ENCODE measurements around the gene EML1.
"Not testable (repeated sequence)": the region's sequence is repeated elsewhere in the genome, so short reads cannot be mapped to it uniquely, and the experiment has no call there.

EML1 gene

DNA sequence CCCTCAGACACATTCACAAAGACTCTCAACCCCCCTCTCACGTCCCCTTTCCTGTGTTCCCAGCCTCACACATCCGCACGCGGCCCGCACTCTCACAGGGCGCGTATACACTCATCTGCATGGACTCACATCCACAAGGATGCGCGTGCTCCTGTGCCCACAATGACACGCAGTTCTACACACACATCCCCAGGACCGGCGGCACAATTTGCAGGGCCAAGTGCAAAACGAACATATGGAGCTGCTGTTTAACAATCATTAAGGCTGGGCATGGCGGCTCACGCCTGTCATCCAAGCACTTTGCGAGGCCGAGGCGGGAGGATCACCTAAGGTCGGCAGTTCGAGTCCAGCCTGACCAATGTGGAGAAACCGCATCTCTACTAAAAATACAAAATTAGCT is 36.4 kb upstream of the EML1 start:
- no peak for DNase-seq

DNA sequence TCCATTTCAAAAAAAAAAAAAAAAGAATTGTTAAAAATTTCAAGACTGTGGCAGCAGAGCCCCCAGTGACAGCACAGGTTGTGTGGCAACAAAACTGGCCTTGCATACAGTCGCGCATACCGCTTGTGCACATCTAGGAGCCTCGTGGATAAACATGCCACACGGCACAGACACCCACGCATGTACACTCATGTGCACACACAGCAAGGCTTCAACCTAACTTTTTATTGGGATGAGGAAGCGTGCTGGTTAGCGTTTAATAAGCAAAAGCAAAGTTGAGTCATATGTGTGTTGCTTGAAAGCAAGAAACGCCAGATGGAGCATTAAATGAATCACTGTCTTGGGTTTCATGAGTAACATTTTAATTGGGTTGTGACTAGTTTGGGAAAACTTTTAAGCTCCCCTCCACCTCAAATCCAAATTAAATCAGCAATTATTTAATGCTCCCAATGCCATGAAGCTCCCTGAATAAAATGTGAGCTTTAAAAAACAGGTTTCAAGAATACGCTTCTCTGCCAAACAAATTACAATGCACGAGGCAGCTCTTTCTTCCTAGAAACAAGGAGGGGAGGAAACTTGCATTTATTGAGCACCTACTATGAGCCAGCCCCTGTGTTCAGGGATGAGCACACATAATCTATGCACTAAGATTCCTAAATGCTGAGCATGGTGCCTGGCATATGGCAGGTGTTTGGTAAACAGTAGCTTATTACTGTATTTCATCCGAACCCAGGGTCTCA is 35.7 kb upstream of the EML1 start:
- no peak for DNase-seq

DNA sequence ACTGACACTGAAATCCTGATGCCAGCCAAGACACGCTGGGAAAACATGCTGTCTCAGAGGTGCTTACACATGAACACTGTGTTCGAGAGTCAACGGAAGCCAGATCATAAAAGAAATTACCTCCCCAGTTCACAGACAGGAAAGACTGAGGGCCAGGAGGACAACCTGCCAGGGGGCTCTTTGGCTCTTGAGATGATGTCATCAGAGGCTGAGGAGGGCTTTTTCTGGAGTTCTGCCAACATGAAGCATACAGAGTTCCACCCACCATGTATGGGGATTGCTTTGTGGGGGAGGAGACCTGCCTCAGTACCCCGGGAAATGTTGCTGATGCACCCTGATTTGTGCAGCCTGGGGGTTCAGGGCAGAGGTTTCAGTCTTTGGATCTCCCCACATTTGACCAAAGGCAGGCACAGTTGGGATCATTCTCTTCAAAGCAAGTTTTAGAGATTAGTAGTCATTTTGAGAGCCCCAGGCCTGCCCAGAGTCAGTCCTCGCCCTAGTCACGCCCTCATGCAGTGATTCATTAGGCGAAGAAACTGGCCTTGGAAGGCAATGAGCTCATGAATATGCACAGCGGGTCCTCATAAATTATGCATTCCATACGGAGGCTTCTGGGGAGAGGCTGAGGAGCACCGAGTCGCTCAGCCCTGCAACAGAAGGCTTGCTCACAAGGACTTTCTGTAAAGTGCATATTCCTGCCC is 34.9 kb upstream of the EML1 start:
- DNase-seq: no peak

DNA sequence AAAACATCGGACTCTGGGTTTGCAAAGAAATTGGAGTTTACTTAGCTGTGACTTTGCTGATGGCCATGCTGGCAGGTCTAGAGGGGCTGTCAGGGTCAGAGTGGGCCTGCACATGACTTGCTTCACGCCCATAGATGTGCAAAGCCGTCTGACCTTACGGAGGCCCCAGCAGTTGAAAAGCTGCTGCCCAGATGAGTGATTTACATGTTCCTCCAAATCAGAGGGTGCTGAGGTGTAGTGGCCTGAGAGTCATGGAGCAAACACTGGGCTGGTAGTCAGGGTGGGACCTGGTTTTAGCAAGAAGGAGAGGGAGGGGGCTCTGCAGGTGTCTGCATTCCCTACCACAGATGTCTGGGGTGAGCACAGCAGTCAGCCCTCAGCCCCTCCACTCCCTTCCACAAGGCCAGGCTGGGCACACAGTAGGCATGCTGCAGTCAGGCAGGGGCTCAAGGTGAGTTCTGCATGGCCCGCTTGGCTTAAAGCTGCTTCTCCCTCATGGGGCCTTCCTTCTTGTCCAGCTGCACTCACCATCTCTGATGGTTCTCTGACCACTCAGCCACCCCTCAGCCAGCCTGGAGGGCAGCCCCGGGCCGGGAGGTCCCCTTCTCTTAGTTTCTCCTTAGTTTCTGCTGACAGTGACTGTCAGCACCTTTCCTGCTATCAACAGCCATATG is 34.2 kb upstream of the EML1 start:
- DNase-seq: no peak

DNA sequence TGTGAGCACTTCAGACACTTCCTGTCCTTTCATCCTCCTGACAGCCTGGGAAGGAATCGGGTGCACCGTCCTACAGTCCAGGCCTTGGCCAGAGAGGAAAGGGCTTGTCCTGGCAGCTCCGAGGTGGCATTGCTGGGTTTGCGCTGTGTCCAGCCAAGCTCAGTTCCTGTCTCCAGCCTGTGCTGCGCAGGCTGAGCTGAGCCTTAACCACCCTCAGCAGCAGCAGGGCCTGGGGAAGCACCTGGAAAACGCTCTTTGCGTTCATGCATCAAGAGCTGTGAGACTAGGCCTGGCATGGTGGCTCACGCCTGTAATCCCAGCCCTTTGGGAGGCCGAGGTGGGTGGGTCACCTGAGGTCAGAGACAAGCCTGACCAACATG is 33.7 kb upstream of the EML1 start:
- DNase-seq: no peak

DNA sequence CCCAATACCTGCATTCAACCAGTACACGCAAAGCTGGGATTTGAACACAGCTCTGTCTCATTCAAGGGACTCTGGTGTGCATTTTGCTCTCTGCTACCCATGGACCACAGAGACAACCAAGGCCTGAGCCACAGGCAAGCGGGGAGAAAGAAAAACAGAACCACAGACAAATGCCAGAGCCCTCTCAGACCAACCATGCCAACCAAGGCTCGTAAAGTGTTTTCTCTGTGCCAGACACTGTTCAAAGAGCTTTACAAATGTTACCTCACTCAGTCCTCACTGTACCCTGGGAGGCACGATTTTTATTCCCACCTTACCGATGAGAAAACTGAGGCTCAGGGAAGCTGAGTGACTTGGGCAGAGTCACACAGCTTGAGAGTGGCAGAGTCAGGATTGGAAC is 32.4 kb upstream of the EML1 start:
- DNase-seq: no peak

DNA sequence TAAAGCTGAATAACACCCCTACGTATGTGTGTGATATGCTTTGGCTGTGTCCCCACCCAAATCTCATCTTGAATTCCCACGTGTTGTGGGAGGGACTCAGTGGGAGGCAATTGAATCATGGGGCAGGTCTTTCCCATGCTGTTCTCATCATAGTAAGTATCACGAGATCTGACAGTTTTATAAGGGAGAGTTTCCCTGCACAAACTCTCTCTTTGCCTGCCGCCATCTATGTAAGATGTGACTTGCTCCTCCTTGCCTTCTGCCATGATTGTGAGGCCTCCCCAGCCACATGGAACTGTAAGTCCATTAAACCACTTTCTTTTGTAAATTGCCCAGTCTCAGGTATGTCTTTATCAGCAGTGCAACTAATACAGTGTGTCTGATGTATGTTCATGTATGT is 30.3 kb upstream of the EML1 start:
- DNase-seq: not testable (repeated sequence)

DNA sequence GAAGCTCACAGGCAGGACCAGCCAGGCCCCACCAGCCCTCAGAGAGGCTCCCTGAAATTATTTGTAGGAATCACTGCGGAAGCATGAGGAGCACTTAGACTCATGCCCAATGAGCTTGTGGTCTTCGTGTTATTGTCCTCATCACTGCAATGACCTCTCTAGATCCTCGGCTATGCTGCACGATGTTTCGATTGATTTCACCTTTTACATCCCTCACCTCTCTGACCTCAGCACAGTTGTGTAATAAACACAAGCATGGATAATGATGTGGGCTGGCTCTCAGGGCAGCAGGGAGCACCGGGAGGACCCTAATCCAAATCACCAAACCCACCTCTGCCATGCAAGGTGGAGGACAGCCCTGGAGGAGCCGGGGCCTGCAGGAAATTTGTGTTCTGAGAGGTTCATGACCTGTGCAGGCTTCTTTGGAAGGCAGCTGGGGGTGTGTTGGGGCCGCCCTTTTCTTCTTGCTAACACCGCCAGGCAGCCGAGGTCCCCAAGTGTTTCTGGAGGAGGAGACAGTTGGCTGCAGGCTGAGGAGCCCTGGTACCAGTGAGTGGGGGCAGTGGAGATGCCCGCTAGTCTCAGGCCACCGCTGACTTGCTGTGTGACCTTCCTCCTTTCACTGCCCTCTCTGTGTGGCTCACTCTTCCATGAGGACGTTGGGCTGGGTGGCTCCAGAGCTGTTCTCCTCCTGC is 29.5 kb upstream of the EML1 start:
- no peak for DNase-seq

DNA sequence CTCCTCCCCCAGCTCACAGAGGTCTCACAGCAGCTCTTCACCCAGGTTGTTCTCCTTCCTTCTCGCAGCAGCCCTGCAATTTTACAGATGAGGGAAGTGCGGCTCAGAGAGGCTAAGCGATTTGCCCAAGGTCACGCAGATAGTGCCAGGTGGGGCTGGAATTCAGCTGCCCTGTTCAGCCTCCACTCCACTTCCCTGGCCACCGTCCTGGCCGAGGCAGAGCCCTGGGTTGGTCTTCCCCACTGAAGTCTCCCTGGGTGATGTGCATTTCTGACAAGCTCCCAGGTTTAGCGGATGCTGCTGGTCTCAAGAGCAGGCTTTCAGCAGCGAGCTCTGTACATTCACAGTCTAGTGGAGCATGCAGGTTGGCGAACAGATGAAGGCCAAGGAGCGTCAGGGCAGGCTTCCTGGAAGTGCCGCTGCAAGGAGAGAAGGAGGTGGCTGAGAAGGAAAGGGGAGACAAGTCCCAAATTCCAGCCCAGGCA is 28.9 kb upstream of the EML1 start:
- DNase-seq: no peak

DNA sequence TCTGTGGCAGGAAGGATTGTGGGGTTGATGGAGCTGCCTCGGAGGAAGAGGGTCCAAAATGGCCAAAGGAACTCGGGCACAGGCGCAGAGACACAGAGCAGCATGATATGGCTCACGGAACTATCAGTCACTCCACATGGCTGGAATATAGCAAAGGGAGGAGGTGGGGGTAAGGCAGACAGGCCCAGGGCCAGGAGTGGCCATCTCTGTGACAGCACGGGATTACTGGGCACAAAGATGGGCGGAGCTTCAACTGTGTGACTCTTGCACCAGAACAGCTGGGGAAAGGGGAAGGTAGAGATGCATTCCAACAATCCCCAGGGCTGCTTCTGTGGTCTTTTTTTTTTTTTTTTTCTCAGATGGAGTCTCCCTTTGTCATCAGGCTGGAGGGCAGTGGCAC is 24.8 kb upstream of the EML1 start:
- DNase-seq: no peak

DNA sequence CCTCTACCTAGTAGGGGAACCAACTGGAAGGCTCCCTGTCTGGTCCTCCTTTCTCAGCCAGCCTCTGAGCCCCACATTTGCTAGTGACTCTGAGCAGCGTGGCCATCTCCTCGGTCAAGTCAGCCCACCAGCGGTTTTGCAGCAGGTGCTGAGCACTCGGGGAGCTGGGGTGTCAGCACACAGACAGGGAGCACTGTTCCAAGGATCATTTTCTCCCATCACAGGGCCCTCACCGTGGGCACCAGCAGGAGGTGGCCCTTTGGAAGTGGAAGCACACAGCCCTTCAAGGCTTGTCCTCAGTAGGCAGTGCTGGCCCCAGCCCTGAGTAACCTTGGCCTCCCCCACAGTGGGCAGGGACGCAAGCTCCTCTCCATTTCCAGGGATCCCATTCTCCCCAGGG is 24.1 kb upstream of the EML1 start:
- DNase-seq: no peak

DNA sequence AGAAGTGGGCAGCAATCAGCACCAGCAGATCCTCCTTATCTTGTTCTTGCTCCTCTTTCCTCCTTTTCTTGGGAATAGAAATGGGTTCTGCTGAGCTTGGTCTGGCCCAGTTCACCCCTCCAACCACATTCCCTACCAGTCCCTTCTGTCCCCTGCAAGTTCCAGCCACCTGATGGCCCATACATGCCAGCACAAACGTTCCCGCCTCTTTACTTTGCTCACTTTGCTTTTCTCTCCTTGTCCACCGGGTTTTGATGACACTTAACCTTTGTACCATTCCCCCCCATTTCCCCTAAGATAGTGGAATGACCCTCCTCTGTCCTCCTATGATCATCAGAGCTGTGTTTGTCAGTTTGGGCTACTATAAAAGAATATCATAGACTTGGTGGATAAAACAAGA is 23.4 kb upstream of the EML1 start:
- DNase-seq: no peak

DNA sequence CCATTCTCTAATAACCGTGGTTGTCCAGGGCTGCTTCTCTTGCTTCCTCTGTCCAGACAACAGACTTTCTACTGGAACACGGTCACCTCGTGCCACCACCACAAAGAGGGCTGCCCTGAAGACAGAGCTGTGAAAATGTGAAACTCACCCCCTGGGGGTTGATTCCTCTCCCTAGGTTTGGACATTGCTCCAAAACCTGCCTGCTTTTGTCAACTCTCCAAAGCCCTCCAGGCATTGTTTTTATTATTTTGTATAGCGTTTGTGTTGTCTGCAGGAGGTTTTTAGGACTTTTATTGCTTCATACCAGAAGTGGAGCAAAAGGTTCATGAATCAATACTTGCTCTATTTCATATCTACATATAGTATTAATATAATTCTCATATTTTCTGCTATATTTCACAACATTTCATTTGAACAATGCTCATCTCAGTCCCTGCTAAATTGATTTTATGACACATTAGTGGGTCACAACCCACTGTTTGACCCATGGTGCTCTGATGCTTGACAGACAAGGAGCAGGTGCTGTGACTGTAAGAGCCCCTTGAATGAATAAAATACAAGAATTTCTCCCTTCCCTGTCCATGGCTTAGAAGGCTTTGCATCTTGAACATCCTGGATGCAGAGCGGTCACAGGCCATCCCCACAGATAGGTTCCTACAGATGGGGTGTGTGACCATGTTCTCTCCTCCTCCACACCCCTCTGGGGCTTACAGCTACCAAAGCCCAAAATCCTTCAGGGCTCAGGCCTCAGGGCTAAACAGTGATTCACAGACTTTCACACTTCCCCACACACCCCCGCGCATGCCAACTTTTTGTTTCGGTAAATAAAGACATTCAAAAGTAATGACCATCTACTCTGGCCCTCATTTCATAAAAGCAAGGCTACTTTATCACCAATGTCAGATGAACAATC is 20.6 kb upstream of the EML1 start:
- no peak for DNase-seq

DNA sequence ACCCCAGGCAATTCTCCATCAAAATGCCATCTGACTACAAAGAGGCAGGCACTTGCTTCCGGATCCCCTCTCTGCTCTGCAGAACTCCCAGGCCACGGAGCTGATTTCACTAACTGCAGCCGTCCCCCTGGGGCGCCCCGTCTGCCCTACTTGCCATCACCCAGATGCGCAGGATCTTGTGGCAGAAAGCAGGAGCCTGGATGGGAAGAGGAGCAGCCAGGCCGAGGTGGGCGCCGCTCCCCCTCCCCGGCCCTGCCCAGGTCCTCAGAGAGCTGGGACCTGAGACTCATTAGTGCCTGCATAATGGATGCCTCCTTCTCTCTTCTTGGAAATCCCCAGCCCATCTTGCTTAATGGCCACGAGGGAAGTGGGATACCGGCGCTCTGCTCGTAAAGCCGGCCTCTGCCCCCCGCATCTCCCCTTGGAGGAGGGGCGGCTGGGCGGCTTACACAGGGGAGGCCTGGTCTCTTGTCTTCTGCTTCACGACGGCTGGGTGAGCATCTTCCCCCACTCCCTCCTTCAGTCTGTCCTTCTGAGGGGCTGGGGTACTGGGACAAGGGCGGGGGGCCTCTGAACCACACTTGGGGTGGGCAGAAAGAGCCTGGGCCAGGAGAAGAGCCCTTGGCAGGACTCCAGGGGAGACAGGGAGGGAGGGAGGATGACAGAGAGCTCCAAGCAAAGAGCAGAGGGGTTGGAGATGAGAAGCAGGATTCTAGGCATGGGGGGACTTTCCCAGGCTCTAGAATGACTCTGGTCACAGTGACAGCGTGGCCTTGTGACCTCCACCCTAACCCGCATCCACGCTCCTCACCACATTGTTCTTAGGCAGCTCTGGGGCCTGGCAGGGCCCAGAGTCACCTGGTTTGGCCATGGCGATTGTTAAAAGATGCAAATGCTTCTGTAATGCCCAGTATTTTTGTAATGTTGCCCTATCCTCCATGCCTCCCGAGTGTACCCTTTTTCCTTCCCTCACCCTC is 19.4 kb upstream of the EML1 start:
- DNase-seq: no peak

DNA sequence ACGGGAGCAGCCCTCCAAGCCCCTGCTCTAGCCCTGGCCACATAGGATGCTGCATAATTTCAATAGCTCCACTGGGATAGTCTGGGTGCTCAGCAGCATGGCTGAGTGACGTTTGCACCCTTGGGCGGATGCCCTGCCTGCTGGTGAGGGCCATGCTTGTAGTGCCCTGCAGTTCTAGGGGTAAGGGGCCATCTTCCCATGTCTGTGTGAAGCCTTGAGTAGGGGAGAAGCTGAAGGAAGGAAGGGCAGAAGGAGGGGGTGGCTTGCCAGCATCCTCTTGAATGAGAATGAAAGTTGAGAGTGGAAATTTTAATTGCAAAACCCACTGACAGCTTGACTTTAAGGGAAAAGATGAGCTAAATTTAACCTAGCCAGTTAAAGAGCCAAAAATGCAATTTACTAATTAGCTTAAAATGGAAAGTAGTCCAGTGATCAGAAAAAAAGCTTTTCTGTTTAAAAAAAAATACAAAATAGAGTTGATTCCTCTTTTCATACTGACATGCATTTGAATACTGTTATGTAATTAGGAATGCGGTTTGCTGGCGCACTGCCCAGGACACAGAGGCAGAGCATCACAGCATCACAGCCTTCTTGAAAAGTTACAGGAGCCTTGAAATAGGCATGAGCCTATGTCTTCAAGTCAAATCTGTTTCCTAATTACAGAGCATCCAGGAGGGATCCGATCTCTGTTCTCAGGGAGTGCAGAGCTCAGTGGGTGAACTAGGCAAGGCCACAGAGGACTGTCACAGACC is 18.5 kb upstream of the EML1 start:
- DNase-seq: no peak

DNA sequence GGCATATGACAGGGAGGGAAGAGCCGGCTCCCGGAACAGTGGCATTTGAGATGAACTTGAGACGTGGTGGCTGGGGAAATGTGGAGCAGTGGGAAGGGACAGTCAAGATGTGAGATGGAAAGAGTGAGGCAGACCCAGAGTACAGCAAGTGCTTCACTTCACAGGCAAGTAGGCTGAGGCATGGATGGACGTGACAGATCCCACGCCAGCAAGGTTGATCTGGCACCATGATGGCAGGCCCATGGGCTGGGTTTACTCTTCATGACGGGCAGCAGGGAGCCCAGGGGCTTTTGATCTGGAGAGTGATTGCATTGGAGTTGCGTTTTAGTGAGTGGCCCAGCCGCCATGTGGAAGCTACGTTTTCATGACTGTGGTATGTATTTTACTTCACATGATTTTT is 17.9 kb upstream of the EML1 start:
- no peak for DNase-seq

DNA sequence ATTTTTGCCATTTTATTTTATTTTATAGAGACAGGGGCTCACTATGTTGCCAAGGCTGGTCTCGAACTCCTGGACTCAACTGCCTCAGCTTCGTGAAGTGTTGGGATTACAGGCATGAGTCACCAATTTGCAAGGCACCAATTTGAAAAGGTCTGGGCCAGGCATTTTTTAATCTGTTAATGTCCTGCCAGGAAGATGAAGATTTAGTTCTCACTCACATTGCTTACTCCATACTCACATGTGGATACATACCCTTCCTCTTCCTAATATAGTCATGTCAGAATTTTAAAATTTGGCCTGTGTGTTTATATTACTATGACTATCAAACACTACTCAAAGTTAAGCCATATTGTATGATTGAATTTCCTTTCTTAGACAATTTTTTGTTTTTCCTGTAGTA is 15.3 kb upstream of the EML1 start:
- no peak for DNase-seq

DNA sequence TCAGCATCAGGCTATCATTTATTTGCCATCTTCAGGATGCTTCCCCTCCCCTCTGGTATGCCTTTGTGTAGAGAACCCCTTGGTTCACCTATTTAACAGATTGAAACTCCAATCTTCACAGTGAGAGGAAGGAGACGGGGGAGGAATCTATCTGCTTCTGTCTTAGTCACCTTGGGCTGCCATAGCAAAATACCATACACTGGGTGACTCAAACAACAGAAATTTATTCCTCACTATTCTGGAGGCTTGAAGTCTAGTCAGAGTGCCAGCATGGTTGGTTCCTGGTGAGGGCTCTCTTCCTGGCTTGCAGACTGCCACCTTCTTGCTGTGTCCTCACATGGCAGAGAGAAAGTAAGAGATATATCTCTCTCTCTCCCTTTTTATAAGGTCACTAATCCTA is 13.5 kb upstream of the EML1 start:
- DNase-seq: no peak

DNA sequence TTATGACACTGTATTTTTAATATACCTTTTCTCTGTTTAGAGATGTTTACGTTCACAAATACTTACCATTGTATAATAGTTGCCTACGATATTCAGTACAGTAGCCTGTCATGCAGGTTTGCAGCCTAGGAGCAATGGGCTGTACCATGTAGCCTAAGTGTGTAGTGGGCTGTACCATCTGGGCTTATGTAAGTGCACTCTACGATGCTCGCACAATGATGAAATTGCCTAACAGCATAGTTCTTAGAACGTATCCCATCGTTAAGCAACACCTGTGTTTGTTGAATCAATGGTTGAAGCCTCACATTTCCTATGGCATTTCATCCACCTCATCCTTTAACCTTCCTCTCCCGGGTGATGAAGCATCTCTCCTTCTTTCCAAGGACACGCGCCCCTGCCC is 12.5 kb upstream of the EML1 start:
- DNase-seq: no peak

DNA sequence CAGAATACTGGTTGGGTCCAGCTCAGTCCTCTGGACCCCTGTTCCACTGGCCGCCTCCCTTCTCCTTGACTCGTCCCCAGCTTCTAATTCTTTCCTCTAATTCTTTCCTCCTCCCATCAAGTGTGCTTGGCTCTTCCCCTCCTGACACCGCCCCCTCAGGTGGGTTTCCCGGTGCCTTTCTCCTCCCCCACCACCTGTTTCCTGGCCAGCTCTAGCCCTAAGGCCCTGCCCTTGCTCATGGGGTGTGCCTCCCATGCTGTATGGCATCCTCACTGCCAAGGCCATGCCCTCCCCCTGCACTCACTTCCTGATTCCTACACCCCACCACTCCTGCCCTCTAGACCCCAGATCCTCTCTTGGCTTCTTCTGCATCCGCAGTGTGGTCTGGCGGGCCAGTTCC is 12.1 kb upstream of the EML1 start:
- no peak for DNase-seq
